Keratinocyte (primary cell): Measurements from ENCODE around the gene EEF2K.

Experiments
- CTCF ChIP-seq, 3 experiments: IDR thresholded peaks in 1 of 3; conservative IDR thresholded peaks in 1 of 3; optimal IDR thresholded peaks in 1 of 3; 2 replicates in 2 of 3; 3 replicates in 1 of 3; pipeline versions ENCODE3 to v1.5.1; 2011; ENCODE audit warnings: low read length in 3 of 3, mild to moderate bottlenecking in 3 of 3, moderate library complexity in 2 of 3, control low read depth in 1 of 3, inconsistent platforms in 1 of 3; ENCODE audit not compliant: insufficient read depth in 2 of 3; ENCODE audit errors: extremely low read depth in 1 of 3
- EZH2 ChIP-seq: IDR thresholded peaks from one replicate; pipeline ENCODE4 v1.6.1; 2012; ENCODE audit warnings: inconsistent platforms, mild to moderate bottlenecking, low read length, moderate library complexity

GRCh38 chr16:22317001-22317530, 111.0 kb downstream of the EEF2K start:
- TF ChIP-seq CTCF (optimal IDR thresholded peaks at IDR 0.05 in 1 of 3, IDR thresholded peaks at IDR 0.05 in 1 of 3, conservative IDR thresholded peaks at IDR 0.05 in 1 of 3; ENCODE audit: extremely low read depth in 1 of 3, insufficient read depth in 2 of 3, low read length in 3 of 3) (no peak), EZH2 (no peak)
